Right kidney (tissue), 1 donor: Measurements from ENCODE around the gene PCDH1.

Source experiments
- DNase-seq: peaks from one replicate; pipeline ENCODE4 v3.0.0-alpha.2; 2016

PCDH1 gene

GRCh38 chr5:141809380-141810096 is 68.7 kb downstream of the PCDH1 start:
- no peak for DNase-seq

GRCh38 chr5:141808857-141809256 is 69.4 kb downstream of the PCDH1 start:
- no peak for DNase-seq

- DNase-seq = no peak
These were observed 70.5 kb downstream of the PCDH1 start for GRCh38 chr5:141807732-141808131.

GRCh38 chr5:141807329-141807728 is 70.9 kb downstream of the PCDH1 start:
- no peak for DNase-seq

GRCh38 chr5:141806626-141807025 is 71.6 kb downstream of the PCDH1 start:
- DNase-seq = no peak

GRCh38 chr5:141805874-141806595 is 72.2 kb downstream of the PCDH1 start:
- DNase-seq = no peak

- no peak for DNase-seq
These were observed 73.7 kb downstream of the PCDH1 start for GRCh38 chr5:141804475-141804874.
